Myocyte (in vitro differentiated cells): ENCODE measurements around the gene CAPNS2. TPM values are rescaled to one million over a fixed set of nuclear protein-coding genes. Genes with fewer than 3 reads are reported as not detected.
"Not testable (repeated sequence)": the region's sequence is repeated elsewhere in the genome, so short reads cannot be mapped to it uniquely, and the experiment has no call there.

Experiments
- DNase-seq: peaks from one replicate; pipeline ENCODE4 v3.0.0-alpha.2; 2012; ENCODE audit warnings: low read depth
- total RNA-seq: library from RNA; depleted of rRNA; stranded (reverse); fragments of >200 nt; gene quantifications from 2 replicates; pipeline ENCODE4 v1.2.3, GENCODE V29; 2014

Gene CAPNS2
- total RNA-seq, 1 donor from 2014 or later, result not detected

GRCh38 chr16:55567382-55567781 is 898 bp downstream of the CAPNS2 start:
- peak; percentile 26 for DNase-seq

DNA sequence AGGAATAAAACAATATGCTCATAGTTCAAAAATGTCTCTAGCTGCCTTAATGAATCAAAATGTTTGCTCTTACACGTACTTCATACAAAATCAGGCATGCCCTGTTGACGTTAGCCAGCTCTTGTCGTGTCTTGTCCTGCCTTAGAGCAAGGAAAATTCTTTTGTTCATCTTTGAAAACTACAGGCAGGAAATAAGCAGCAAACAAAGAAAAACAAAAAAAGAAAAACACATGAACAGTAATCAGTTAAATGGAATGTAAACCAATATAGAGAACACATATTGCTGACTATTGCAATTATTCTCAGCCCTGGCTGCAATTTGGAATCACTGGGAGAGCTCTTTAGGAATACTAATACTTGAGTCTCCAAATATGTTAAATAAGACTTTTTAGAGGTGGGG is 1.7 kb downstream of the CAPNS2 start:
- DNase-seq, result no peak

GRCh38 chr16:55569025-55569424 is 2.5 kb downstream of the CAPNS2 start:
- DNase-seq, result peak; percentile 32

DNA sequence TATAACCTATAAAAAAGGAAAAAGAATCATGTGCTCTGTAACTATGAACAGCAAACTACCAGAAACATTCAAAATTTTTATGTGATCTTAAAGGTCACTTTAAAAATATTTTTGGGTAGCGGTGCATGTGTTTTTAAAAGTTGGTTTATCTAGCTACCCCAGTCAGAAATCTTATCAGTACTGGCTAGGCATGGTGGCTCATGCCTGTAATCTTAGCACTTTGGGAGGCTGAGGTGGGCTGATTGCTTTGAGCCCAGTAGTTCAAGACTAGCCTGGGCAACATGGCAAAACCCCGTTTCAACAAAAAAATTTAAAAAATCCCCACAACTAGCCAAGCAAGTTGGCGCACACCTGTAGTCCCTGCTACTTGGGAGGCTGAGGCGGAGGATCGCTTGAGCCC is 3.7 kb downstream of the CAPNS2 start:
- DNase-seq, result no peak

DNA sequence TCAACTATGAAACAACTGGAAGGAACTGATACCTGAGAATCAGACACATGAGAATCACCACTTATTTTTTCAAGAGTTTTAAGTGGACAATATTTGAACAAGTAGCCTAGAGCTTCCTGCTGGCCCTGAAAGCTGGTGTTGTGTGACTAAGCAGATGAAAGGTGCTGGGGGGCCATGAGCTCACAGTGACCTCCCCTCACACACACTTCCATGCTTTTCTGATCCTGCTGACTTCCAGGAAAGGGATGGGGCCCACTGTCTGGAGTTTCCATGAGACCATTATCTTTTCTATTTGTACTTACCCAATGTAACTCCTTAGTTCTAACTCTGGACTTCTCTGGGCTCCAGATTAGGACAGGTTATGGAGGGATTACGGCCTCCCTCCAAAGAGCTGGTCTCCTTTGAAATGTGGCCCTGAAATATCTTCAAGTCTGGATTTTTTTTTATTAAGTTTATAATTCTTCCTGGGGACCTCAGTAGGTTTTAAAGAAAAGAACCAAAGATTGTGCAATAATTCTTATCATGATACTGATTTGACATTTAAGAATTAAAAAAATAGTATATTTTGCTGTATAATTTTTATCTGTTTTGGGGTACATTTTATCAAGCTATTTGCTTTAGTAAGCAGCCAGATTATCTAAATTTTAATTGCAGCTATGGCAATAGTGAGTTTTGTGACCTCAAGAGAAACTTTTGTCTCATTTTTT is 4.9 kb downstream of the CAPNS2 start:
- no peak for DNase-seq

GRCh38 chr16:55572439-55572838 is 6.0 kb downstream of the CAPNS2 start:
- DNase-seq, result no peak

DNA sequence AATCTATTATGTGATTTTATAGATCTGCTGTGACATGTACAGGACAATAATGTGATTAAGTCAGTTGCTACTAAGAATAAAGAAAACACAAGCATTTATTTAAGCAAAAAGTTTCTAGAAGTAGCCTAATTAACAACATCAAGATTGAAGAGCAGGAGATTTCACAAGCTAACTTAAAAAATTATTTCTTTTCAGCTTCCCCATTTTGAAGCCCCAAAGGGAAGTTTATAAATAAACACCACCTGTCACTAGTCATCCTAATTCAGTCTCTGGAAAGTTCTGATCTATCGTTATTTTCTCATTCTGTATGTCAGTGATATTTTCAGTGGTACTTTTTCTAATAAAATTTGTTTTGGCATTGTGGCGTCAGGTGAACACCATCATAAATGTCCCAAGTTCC is 8.3 kb downstream of the CAPNS2 start:
- DNase-seq, result peak; percentile 19

GRCh38 chr16:55575496-55575895 is 9.0 kb downstream of the CAPNS2 start:
- DNase-seq, result no peak

- DNase-seq, result no peak
Measured at GRCh38 chr16:55576384-55576783, 9.9 kb downstream of the CAPNS2 start.

DNA sequence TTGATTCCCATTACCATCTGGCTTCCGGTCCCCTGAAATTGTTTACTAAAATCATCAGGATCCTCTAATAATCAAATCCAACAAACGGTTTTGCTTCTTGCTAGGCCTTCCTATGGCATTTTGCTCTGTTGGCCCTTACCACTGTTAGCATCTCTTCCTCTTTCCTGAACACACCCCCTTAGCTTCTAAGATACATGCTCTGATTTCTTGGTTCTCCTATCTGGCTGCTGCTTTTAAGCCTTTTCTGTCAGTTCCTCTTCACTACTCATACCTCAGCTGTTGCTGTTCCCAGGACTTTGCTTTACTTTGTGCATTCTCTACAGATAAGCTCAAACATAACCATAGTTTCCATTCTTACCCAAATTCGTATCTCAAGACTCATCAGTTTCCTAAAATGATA is 11.4 kb downstream of the CAPNS2 start:
- DNase-seq, result no peak

GRCh38 chr16:55585631-55586030 is 19.1 kb downstream of the CAPNS2 start:
- no peak for DNase-seq

DNA sequence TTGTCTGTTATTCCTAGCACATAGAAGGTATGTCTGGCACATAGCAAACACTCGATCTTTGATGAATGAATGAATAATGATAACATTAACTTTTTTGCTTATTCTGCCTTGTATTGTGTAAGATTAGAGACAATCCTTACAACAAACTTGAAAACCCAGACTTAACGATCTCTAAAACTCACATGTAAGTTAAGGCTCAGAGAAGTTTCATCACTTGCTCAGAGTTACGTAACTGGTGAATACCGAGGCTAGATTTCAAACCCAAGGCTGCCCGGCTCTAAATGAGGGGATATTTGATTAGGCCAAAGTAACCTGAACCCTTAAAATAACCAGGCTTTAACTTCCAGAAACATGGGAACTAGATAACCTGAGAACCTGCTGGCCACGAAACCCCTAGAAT is 22.3 kb downstream of the CAPNS2 start:
- no peak for DNase-seq

GRCh38 chr16:55592306-55592705 is 25.8 kb downstream of the CAPNS2 start:
- no peak for DNase-seq

DNA sequence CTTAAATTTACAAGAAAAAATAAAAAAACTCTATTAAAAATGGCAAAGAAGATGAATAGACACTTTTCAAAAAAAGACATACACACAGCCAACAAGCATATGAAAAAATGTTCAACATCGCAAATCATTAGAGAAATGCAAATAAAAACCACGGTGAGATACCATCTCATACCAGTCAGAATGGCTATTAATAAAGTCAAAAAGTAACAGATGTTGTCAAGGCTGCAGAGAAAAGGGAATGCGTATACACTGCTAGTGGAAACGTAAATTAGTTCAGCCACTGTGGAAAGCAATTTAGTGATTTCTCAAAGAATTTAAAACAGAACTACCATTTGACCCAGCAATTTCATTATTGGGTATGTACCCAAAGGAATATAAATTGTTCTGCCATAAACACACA is 31.4 kb downstream of the CAPNS2 start:
- DNase-seq, result no peak

GRCh38 chr16:55605754-55606336 is 39.4 kb downstream of the CAPNS2 start:
- DNase-seq, result no peak

DNA sequence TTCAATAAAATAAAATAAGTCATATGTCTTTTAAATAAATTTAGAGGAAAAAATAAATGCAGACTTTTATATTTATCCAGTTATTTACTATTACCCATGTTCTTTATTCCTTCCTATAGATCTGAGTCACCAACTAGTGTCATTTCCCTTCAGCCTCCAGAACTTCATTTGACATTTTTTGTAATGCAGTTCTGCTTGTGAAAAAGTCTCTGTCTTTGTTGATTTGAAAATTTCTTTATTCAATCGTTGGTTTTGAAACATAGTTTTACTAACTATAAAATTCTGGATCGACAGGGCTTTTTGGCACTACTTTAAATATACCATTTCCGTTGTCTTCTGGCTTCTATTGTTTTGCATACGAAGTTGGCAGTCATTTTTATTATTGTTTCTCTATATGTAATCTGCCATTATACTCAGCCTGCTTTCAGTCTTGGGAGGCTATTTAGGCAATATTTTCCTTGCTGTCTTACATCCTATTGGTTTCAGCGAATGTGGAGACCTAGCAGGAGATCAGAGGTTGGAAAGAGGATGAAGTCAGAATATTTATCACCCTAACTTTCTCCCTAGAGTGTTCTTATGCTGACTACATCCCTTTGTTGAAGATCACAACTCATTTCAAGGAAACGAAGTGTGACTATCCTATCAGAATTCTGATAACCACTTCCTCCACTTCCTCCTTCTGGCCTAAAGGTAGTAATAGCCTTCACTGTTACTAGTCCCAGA is 47.3 kb downstream of the CAPNS2 start:
- no peak for DNase-seq

GRCh38 chr16:55615071-55615470 is 48.6 kb downstream of the CAPNS2 start:
- no peak for DNase-seq

GRCh38 chr16:55615670-55616069 is 49.2 kb downstream of the CAPNS2 start:
- DNase-seq, result not testable (repeated sequence)
